ENCODE results near the gene DCTN4. TPM values are rescaled to one million over a fixed set of nuclear protein-coding genes. Genes with fewer than 3 reads are reported as not detected.

Gene DCTN4
- total RNA-seq, 1 donor from 2014 or later, result 23.1 TPM

DNA sequence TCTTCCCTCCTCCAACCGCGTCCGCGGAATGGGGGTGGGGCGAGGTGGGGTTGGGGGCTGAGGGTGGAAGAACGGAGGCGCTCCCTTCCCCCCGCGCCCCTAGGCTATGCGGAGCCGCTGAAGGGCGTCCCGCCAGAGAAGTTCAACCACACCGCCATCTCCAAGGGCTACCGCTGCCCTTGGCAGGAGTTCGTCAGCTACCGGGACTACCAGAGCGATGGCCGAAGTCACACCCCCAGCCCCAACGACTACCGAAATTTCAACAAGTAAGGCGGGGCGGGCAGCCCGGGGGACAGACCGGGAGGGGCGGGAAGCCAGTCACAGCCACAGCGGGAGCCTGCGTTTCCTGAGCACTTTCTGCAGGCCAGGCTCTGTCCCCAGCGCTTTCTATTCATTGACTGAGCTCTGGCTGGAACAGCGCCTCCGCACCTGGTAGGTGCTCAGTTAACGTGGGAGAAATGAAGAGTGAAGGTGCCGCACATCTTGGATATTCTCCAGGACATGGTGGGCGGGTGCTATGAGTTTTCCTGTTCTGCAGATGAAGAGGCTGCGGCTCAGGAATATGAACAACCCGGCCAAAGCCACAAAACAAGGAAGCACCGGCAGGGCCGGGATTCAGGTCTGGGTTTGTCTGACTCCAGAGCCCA lies 86.5 kb downstream of the DCTN4 start:
- ATAC-seq (peak; percentile 80), DNase-seq (ENCODE audit: low spot score) (no peak)

- DNase-seq (ENCODE audit: low spot score) (no peak), ATAC-seq (peak; percentile 27)
Observed at GRCh38 chr5:150671509-150672236, 87.1 kb downstream of the DCTN4 start.

DNA sequence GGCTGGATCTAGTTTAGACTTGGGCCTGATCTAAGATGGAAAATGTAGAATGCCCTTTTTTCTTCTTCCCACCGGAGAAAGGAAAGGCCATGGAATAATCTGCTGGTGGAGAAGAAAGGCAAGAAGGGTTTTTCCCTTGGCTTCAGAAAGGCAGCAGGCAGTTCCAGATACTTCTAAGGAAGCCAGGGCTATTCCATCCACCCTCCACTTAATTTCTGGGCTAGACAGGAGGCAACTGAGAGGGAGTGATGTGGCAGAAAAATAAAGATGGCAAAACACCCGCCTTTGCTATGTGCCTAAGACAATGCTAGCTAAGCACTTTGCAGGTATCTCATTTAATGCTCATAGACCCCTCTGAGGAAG lies 87.9 kb downstream of the DCTN4 start:
- no peak for DNase-seq (ENCODE audit: low spot score)

DNA sequence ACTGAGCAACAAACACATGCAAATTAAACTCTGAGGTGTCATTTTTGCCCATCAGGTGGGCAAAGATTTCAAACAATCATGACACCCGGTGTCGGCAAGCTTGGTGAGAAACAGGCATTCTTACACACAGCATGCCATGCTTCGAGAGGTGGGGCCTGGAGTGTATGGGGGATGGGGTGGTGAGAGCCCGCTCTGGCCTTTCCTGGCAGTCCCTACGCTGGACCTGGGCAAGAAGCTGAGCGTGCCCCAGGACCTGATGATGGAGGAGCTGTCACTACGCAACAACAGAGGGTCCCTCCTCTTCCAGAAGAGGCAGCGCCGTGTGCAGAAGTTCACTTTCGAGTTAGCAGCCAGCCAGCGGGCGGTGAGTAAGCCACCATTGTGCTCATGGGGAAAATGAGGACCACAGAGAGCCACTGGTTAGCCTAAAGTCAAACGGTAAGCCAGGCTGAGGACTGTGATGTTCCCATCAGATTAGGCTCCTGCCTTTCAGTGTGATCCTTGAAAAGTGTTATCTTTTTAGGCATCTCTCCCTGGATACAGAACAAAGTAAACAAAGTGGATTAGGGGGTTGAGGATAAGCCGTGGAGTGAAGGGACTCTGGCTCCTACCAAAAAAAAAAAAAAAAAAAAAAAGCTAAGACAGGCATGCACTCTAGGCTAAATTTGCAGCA lies 88.4 kb downstream of the DCTN4 start:
- ATAC-seq (no peak), DNase-seq (ENCODE audit: low spot score) (no peak)

More for the DNA sequence above, 87.9 kb downstream of the DCTN4 start:
- ATAC-seq, result no peak

DNA sequence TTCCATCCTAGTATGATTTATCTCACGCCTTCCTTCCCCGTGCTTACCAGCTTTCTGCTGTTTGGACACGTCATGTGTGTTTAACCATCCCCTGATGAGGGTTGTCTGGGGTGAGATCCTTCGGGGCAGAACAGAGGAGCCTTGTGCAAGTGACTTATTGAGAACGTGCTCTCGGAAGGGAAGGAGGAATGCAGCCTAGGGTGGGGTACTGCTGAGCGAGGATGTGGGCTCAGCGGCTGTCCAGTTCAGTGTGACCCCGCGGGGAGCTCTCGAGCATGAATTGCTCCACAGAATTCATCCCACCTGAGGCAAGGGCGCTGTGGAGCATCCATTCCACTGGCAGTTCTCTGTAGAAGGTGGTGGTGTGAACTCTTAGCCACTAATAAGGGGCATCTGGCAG lies 93.8 kb downstream of the DCTN4 start:
- no peak for DNase-seq (ENCODE audit: low spot score)
- ATAC-seq, result no peak

- ATAC-seq (no peak), DNase-seq (ENCODE audit: low spot score) (no peak)
Observed at GRCh38 chr5:150663936-150664335, 94.9 kb downstream of the DCTN4 start.

DNA sequence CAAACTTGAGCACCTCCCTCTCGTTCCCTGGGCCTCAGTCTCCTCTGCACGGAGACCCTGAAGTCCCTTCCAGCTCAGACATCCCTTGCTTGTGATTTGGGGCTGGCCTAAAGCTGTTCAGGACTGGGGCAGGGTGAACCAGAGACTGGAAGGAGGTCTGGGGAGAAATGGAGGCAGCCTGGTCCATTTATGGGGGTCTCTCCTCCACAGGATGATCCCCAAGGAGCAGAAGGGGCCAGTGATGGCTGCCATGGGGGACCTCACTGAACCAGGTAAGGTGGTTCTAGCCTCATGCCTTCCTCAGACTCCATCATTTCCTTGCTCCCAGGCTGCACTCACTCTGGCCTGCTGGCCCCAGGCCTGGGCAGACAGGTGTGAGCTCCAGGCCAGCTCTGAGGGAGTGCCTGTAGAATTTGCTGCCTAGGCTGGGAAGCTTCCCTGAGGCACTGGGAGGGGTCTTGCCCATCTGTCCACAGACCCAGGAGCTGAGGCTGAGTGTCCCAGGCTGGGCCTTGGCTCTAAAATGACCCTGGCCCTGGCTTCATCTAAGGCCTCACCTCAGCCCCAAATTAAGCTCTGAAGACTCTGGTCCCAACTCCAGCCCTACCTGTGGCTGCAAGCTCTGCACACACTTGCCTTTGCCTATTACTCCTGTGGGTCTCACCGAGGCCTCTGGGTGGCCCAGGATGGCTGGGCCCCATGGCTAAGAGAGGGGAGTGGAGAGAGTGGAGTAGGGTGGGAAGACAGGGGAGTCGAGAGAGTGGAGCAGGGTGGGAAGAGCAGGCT lies 95.9 kb downstream of the DCTN4 start:
- DNase-seq (ENCODE audit: low spot score), result peak; percentile 40

DNA sequence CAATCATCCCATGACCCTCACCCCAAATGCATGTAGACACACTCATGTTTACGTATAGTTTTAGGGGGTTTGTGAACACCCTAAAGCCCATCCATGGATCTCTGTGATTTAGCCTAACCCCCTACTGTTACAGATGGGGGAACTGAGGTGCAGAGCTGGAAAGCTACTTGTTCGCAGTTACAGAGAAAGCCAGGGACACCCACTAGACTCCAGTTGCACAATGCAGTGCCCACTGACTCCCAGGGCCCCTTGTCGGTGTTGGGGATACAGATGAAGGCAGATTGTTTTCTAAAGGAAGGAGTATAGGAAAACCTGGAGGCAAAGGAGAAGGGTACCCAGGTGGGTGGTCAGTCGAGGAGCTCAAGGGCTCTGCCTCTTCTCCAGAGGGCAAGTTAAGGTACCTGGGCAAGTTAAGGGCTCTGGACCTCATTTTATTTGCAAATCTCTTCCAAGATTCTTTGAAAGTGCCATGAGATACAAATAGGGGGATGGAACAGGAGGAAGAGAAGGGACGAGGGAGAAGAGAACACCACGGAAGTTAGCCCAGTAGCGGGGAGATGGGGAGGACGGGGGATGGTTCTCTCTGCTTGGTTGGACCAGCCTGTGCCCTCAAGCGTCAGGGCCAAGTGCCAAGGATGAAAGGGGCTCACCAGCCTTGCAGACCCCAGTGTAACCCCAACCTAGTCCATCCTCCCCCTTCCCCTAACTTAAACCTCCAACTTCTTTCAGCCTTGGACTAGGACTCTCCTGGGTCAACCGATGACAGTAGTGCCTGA lies 96.8 kb downstream of the DCTN4 start:
- ATAC-seq, result no peak
- DNase-seq (ENCODE audit: low spot score), result peak; percentile 37

More for the DNA sequence above, 95.9 kb downstream of the DCTN4 start:
- no peak for ATAC-seq

- DNase-seq (ENCODE audit: low spot score) (peak; percentile 39), ATAC-seq (no peak)
Observed at GRCh38 chr5:150661086-150661485, 97.7 kb downstream of the DCTN4 start, which contains the start of gene MYOZ3. MYOZ3 (plus strand) TSS chr5:150661251; CDS start chr5:150662942, 1,691 bp downstream.

GRCh38 chr5:150660108-150660831 lies 98.5 kb downstream of the DCTN4 start:
- ATAC-seq (no peak), DNase-seq (ENCODE audit: low spot score) (peak; percentile 37)

- DNase-seq (ENCODE audit: low spot score), result peak; percentile 40
- no peak for ATAC-seq
Observed at GRCh38 chr5:150659360-150660107, 99.3 kb downstream of the DCTN4 start.

- peak; percentile 6 for ATAC-seq
- DNase-seq (ENCODE audit: low spot score), result no peak
Observed at GRCh38 chr5:150658699-150659265, 100.0 kb downstream of the DCTN4 start.

Other genes starting within 250 kb of the DCTN4 start
- 51.7 TPM for gene SYNPO, start 118.4 kb downstream of the DCTN4 start, total RNA-seq
- 0.18 TPM for gene MYOZ3, start 97.8 kb downstream of the DCTN4 start, total RNA-seq
- 14.1 TPM for gene RBM22, start 58.0 kb downstream of the DCTN4 start, total RNA-seq
- gene SMIM3, start 19.7 kb upstream of the DCTN4 start, total RNA-seq, result 3.6 TPM
- not detected for gene IRGM, start 87.5 kb upstream of the DCTN4 start, total RNA-seq
- gene ZNF300, start 146.0 kb upstream of the DCTN4 start, total RNA-seq, result 0.23 TPM

All from left lobe of liver (tissue), 2 donors.